Measurements from ENCODE around the gene HYOU1.

DNA sequence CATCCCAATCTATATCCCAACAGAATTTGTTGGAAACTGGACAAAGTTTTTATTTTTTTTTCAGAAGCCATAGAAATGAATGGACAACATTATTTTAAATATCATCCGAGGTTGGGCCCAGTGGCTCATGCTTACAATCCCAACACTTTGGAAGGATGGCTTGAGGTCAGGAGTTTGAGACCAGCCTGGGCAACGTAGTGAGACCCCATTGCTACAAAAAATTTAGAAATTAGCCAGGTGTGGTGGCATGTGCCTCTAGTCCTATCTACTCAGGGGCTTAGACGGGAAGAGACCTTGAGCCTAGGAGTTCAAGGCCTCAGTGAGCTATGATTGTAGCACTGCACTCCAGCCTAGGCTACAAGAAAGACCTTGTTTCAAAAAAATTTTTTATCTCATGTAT lies 22.2 kb downstream of the HYOU1 start:
- TF ChIP-seq, protein P1, sequence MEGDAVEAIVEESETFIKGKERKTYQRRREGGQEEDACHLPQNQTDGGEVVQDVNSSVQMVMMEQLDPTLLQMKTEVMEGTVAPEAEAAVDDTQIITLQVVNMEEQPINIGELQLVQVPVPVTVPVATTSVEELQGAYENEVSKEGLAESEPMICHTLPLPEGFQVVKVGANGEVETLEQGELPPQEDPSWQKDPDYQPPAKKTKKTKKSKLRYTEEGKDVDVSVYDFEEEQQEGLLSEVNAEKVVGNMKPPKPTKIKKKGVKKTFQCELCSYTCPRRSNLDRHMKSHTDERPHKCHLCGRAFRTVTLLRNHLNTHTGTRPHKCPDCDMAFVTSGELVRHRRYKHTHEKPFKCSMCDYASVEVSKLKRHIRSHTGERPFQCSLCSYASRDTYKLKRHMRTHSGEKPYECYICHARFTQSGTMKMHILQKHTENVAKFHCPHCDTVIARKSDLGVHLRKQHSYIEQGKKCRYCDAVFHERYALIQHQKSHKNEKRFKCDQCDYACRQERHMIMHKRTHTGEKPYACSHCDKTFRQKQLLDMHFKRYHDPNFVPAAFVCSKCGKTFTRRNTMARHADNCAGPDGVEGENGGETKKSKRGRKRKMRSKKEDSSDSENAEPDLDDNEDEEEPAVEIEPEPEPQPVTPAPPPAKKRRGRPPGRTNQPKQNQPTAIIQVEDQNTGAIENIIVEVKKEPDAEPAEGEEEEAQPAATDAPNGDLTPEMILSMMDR (conservative IDR thresholded peaks at IDR 0.05 in 1 of 2, IDR thresholded peaks at IDR 0.05 in 1 of 2; ENCODE audit: low read depth in 1 of 2, low read length in 2 of 2), result no peak
- no peak for TF ChIP-seq EZH2 (IDR thresholded peaks at IDR 0.05; ENCODE audit: low read length, missing control alignments)
